ENCODE results near the gene STMP1. TPM values are rescaled to one million over a fixed set of nuclear protein-coding genes. Genes with fewer than 3 reads are reported as not detected.

STMP1 gene
- total and polyA plus RNA-seq, 2 of the 13 experiments (the other 11 are each of a cell fraction or from before 2014, with no cell fraction given), result 7.2 to 16.2 TPM

DNA sequence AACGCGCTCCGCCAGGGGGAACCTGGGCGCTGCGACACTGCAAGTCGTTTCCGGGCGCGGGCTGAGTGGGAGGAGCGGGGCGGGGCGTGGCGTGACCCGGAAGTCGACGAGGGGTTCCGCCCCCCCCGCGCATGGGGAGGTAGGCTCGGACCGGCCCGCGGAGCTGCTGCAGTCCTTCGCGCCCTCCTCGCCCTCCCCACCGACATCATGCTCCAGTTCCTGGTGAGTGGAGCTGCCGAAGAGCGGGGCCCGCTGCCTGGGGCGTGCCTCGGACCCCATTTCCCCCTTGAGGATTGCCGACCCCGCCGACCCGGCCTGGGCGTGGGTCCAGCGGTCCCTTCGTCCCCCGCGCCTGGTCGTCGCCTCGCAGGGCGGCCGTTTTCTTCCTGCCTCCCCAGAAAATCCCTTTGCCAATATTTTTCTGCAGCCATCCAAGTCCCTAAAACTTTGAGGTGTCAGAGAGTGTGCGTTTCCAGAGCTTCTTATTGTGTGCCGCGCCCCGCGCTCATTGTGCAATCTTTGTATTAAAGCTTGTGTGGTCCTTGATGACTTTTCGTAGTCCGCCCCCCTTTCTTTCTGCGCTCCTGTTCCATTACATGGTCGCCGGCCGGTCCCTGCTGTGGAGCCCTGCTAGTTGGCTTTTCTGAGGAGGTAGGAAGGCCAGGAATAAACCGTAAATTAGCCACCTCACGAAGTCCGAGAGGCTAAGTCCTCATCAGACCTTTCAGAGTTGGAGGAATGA lies at the start of gene STMP1 (continued):
- TF ChIP-seq ZNF841 (CRISPR knock-in tag; IDR thresholded peaks at IDR 0.05; ENCODE audit: borderline replicate concordance) (no peak), U2AF1 (optimal IDR thresholded peaks at IDR 0.05; ENCODE audit: low read depth, low read length) (peak; percentile 60), RXRB (CRISPR knock-in tag; IDR thresholded peaks at IDR 0.05; ENCODE audit: borderline replicate concordance) (peak; percentile 43), MXI1 (IDR thresholded peaks at IDR 0.05; ENCODE audit: borderline replicate concordance, low read depth, low read length) (peak; percentile 84; the same call in 2 of the 3 replicates), ZNF251 (CRISPR knock-in tag; IDR thresholded peaks at IDR 0.05) (0 out of 2 replicates have a peak, but pooled peaks have one; percentile 32), NRL (CRISPR knock-in tag; IDR thresholded peaks at IDR 0.05; ENCODE audit: borderline replicate concordance) (peak; percentile 34), NPAS2 (CRISPR knock-in tag; IDR thresholded peaks at IDR 0.05; ENCODE audit: borderline replicate concordance) (no peak), MIXL1 (CRISPR knock-in tag; IDR thresholded peaks at IDR 0.05) (peak; percentile 13; the same call in 1 of the 2 replicates), SP140L (CRISPR knock-in tag; IDR thresholded peaks at IDR 0.05; ENCODE audit: borderline replicate concordance) (no peak), ZSCAN25 (CRISPR knock-in tag; IDR thresholded peaks at IDR 0.05) (peak; percentile 49; the same call in 1 of the 2 replicates), RARA (CRISPR knock-in tag; IDR thresholded peaks at IDR 0.05) (no peak), ASH2L (IDR thresholded peaks at IDR 0.05; ENCODE audit: insufficient read length, low read depth, low read length) (peak; percentile 96)
- TF ChIP-seq, protein P1, sequence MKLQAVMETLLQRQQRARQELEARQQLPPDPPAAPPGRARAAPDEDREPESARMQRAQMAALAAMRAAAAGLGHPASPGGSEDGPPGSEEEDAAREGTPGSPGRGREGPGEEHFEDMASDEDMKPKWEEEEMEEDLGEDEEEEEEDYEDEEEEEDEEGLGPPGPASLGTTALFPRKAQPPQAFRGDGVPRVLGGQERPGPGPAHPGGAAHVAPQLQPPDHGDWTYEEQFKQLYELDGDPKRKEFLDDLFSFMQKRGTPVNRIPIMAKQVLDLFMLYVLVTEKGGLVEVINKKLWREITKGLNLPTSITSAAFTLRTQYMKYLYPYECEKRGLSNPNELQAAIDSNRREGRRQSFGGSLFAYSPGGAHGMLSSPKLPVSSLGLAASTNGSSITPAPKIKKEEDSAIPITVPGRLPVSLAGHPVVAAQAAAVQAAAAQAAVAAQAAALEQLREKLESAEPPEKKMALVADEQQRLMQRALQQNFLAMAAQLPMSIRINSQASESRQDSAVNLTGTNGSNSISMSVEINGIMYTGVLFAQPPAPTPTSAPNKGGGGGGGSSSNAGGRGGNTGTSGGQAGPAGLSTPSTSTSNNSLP (IDR thresholded peaks at IDR 0.05; ENCODE audit: low read depth, low read length), result no peak
- TF ChIP-seq, protein P2, sequence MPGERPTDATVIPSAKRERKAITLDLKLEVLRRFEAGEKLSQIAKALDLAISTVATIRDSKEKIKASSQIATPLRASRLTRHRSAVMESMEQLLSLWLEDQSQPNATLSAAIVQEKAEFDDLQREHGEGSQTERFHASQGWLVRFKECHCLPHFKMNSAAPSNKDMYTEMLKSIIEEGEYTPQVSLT (CRISPR knock-in tag; IDR thresholded peaks at IDR 0.05; ENCODE audit: borderline replicate concordance, low read depth), result no peak
- TF ChIP-seq, protein P3, sequence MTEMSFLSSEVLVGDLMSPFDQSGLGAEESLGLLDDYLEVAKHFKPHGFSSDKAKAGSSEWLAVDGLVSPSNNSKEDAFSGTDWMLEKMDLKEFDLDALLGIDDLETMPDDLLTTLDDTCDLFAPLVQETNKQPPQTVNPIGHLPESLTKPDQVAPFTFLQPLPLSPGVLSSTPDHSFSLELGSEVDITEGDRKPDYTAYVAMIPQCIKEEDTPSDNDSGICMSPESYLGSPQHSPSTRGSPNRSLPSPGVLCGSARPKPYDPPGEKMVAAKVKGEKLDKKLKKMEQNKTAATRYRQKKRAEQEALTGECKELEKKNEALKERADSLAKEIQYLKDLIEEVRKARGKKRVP (CRISPR knock-in tag; IDR thresholded peaks at IDR 0.05), result 0 out of 4 replicates have a peak, but pooled peaks of 1 of the 2 experiments have one; percentile 9
- TF ChIP-seq, protein P4, sequence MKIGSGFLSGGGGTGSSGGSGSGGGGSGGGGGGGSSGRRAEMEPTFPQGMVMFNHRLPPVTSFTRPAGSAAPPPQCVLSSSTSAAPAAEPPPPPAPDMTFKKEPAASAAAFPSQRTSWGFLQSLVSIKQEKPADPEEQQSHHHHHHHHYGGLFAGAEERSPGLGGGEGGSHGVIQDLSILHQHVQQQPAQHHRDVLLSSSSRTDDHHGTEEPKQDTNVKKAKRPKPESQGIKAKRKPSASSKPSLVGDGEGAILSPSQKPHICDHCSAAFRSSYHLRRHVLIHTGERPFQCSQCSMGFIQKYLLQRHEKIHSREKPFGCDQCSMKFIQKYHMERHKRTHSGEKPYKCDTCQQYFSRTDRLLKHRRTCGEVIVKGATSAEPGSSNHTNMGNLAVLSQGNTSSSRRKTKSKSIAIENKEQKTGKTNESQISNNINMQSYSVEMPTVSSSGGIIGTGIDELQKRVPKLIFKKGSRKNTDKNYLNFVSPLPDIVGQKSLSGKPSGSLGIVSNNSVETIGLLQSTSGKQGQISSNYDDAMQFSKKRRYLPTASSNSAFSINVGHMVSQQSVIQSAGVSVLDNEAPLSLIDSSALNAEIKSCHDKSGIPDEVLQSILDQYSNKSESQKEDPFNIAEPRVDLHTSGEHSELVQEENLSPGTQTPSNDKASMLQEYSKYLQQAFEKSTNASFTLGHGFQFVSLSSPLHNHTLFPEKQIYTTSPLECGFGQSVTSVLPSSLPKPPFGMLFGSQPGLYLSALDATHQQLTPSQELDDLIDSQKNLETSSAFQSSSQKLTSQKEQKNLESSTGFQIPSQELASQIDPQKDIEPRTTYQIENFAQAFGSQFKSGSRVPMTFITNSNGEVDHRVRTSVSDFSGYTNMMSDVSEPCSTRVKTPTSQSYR (CRISPR knock-in tag; IDR thresholded peaks at IDR 0.05; ENCODE audit: borderline replicate concordance), result no peak
- TF ChIP-seq, protein P5, sequence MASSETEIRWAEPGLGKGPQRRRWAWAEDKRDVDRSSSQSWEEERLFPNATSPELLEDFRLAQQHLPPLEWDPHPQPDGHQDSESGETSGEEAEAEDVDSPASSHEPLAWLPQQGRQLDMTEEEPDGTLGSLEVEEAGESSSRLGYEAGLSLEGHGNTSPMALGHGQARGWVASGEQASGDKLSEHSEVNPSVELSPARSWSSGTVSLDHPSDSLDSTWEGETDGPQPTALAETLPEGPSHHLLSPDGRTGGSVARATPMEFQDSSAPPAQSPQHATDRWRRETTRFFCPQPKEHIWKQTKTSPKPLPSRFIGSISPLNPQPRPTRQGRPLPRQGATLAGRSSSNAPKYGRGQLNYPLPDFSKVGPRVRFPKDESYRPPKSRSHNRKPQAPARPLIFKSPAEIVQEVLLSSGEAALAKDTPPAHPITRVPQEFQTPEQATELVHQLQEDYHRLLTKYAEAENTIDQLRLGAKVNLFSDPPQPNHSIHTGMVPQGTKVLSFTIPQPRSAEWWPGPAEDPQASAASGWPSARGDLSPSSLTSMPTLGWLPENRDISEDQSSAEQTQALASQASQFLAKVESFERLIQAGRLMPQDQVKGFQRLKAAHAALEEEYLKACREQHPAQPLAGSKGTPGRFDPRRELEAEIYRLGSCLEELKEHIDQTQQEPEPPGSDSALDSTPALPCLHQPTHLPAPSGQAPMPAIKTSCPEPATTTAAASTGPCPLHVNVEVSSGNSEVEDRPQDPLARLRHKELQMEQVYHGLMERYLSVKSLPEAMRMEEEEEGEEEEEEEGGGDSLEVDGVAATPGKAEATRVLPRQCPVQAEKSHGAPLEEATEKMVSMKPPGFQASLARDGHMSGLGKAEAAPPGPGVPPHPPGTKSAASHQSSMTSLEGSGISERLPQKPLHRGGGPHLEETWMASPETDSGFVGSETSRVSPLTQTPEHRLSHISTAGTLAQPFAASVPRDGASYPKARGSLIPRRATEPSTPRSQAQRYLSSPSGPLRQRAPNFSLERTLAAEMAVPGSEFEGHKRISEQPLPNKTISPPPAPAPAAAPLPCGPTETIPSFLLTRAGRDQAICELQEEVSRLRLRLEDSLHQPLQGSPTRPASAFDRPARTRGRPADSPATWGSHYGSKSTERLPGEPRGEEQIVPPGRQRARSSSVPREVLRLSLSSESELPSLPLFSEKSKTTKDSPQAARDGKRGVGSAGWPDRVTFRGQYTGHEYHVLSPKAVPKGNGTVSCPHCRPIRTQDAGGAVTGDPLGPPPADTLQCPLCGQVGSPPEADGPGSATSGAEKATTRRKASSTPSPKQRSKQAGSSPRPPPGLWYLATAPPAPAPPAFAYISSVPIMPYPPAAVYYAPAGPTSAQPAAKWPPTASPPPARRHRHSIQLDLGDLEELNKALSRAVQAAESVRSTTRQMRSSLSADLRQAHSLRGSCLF (CRISPR knock-in tag; IDR thresholded peaks at IDR 0.05; ENCODE audit: borderline replicate concordance), result no peak

All from HepG2 (cell line).